HCT116 (cell line): ENCODE results near the gene SCN1B. TPM values are rescaled to one million over a fixed set of nuclear protein-coding genes. Genes with fewer than 3 reads are reported as not detected.

Source experiments
- ATAC-seq: fragments of 200-7000 bp; cut with Tn5 transposase; 2 replicates; pipeline ENCODE4 v1.9.1; 2020; ENCODE audit warnings: mild to moderate bottlenecking, moderate library complexity
- BruUV-seq: library from RNA; stranded (reverse); fragments of 400-500 nt; replicated peaks from 2 replicates; lab custom pipeline; 2021; lab: Mats Ljungman, UMichigan
- CTCF ChIA-PET: fragments of 300-600 bp; sonication (Branson Sonifier 250); formaldehyde crosslinking; loops from one replicate; lab custom pipeline; 2021; ENCODE audit warnings: antibody characterized with exemption; lab: Charles Lee
- POLR2A ChIA-PET: fragments of 300-600, 350-600 bp; sonication (Branson Sonifier 250); formaldehyde crosslinking; loops from one replicate; lab custom pipeline; 2021; ENCODE audit warnings: antibody characterized with exemption; lab: Charles Lee
- RAD21 ChIA-PET, 2 experiments: fragments of 300-600 bp; sonication (Branson Sonifier 250); formaldehyde crosslinking; loops; one replicate each; lab custom pipeline; 2023; ENCODE audit warnings: low total read pairs in 2 of 2; ENCODE audit not compliant: uncharacterized antibody in 2 of 2, unreplicated experiment in 2 of 2, low non-redundant PET in 1 of 2; lab: Charles Lee
- DNase-seq: peaks from one replicate; pipeline ENCODE4 v3.0.0-alpha.2; 2010; ENCODE audit warnings: low read depth, low spot score
- H2AFZ ChIP-seq: fragments of 200-600 bp; shearing (Covaris generic), sonication (generic); 2 replicates; pipeline ENCODE4 v1.6.1; 2017; ENCODE audit warnings: low read depth, mixed run types, mixed read lengths, antibody characterized with exemption, low read length; ENCODE audit not compliant: poor library complexity, severe bottlenecking
- H3K27ac ChIP-seq: 2 replicates; pipeline ENCODE4 v1.5.1; 2012; ENCODE audit warnings: low read depth, low read length
- H3K27me3 ChIP-seq: fragments of 200-600 bp; sonication (generic); 2 replicates; pipeline ENCODE4 v1.6.1; 2016; ENCODE audit warnings: mixed run types, low read length, mixed read lengths; ENCODE audit not compliant: insufficient read depth
- H3K36me3 ChIP-seq, 2 experiments: fragments of 200-500 bp in 1 of 2; fragments of 200-600 bp in 1 of 2; sonication (Bioruptor generic) in 1 of 2; sonication (generic) in 1 of 2; 2 replicates each; pipeline versions ENCODE4 v1.5.1 to v1.6.1; 2014 to 2016; ENCODE audit warnings: low read length in 2 of 2, inconsistent platforms in 1 of 2, mixed read lengths in 1 of 2, mixed run types in 1 of 2; ENCODE audit not compliant: insufficient read depth in 2 of 2, control insufficient read depth in 1 of 2
- H3K4me1 ChIP-seq, 2 experiments: fragments of 200-600 bp in 1 of 2; sonication (generic) in 1 of 2; 2 replicates each; pipeline versions ENCODE4 v1.5.1 to v1.6.1; 2012 to 2017; ENCODE audit warnings: low read length in 2 of 2, inconsistent platforms in 1 of 2, mild to moderate bottlenecking in 1 of 2, mixed read lengths in 1 of 2, mixed run types in 1 of 2, moderate library complexity in 1 of 2; ENCODE audit not compliant: insufficient read depth in 2 of 2, control insufficient read depth in 1 of 2
- H3K4me2 ChIP-seq: fragments of 200-600 bp; sonication (generic); 2 replicates; pipeline ENCODE4 v1.6.1; 2017; ENCODE audit warnings: mixed run types, low read length, mixed read lengths
- H3K4me3 ChIP-seq, 2 experiments: fragments of 200-600 bp in 1 of 2; sonication (generic) in 1 of 2; replicated peaks in 1 of 2; 2 replicates each; pipeline ENCODE4 v1.5.1; 2011 to 2016; ENCODE audit warnings: low read length in 2 of 2, control low read depth in 1 of 2, low read depth in 1 of 2, mild to moderate bottlenecking in 1 of 2, mixed read lengths in 1 of 2, mixed run types in 1 of 2
- H3K79me2 ChIP-seq: fragments of 200-600 bp; sonication (generic); 2 replicates; pipeline ENCODE4 v1.6.1; 2017; ENCODE audit warnings: mild to moderate bottlenecking, mixed run types, low read length, moderate library complexity, mixed read lengths; ENCODE audit not compliant: insufficient read depth
- H3K9ac ChIP-seq: fragments of 200-600 bp; sonication (generic); 2 replicates; pipeline ENCODE4 v1.6.1; 2016; ENCODE audit warnings: low read length, mixed read lengths
- H3K9me2 ChIP-seq: fragments of 200-600 bp; sonication (generic), shearing (Covaris generic); 2 replicates; pipeline ENCODE4 v1.6.1; 2017; ENCODE audit warnings: mixed run types, mild to moderate bottlenecking, moderate library complexity; ENCODE audit not compliant: insufficient read depth
- H3K9me3 ChIP-seq, 2 experiments: fragments of 200-500 bp in 1 of 2; fragments of 200-600 bp in 1 of 2; sonication (Bioruptor generic) in 1 of 2; sonication (generic) in 1 of 2; 2 replicates each; pipeline ENCODE4 v1.6.1; 2014 to 2017; ENCODE audit warnings: low read length in 2 of 2, mixed read lengths in 2 of 2, inconsistent platforms in 1 of 2, low read depth in 1 of 2, mild to moderate bottlenecking in 1 of 2, mixed run types in 1 of 2, moderate library complexity in 1 of 2; ENCODE audit not compliant: control insufficient read depth in 1 of 2, insufficient read depth in 1 of 2
- H4K20me1 ChIP-seq: fragments of 200-600 bp; sonication (generic), shearing (Covaris generic); 2 replicates; pipeline ENCODE4 v1.6.1; 2017; ENCODE audit warnings: mixed run types, mild to moderate bottlenecking, moderate library complexity; ENCODE audit not compliant: insufficient read depth
- ELF1 ChIP-seq: IDR thresholded peaks from 2 replicates; pipeline ENCODE4 v1.6.1; 2012; ENCODE audit warnings: low read depth, borderline replicate concordance
- EZH2 ChIP-seq: fragments of 200-600 bp; sonication (generic); IDR thresholded peaks from 2 replicates; pipeline ENCODE4 v1.6.1; 2017; ENCODE audit warnings: antibody characterized with exemption, mixed run types
- SRF ChIP-seq: IDR thresholded peaks from 2 replicates; pipeline ENCODE4 v1.6.1; 2012; ENCODE audit warnings: low read depth
- TCF7L2 ChIP-seq: IDR thresholded peaks from 2 replicates; pipeline ENCODE4 v1.7.0; 2011; ENCODE audit warnings: borderline replicate concordance, inconsistent platforms; ENCODE audit not compliant: insufficient read depth, insufficient read length; ENCODE audit errors: extremely low read depth
- intact Hi-C: fragments of 100-400 bp; cut with micrococcal nuclease; formaldehyde crosslinking; loops from 2 replicates; pipeline ENCODE4 v1.10.0; 2022
- total RNA-seq: library from RNA; stranded (reverse); gene quantifications from one replicate; pipeline ENCODE4 v1.2.1, GENCODE V29; 2021; ENCODE audit not compliant: unreplicated experiment

Gene SCN1B
- total RNA-seq, 1 experiment from 2014 or later = 6.6 TPM

DNA sequence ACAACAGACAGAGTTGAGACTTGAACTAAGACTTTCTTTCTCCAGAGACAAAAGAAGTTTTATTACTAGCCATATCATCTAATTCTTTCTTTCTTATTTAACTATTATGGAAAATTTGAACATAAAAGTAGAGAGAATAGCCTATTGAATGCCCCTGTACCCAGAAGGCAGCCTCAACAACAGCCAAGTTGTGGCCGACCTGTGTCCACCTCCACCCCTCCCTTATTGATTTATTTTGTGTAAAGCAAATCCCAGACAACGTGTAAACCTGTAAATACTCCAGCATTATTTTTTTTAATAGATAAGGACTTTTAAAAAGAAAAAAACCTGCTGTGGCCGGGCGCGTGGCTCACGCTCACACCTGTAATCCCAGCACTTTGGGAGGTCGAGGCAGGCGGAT, 59.3 kb downstream of the SCN1B start:
- no peaks in the 10 kb centered on the region for H3K9me2 ChIP-seq
- DNase-seq = no peak
- H2AFZ ChIP-seq = no peak overlapping the region
- intact Hi-C loops = no loop called here
- no peak overlapping the region for H3K27ac ChIP-seq
- no peaks in the 10 kb centered on the region for H3K36me3 ChIP-seq
- H3K4me1 ChIP-seq = peaks cover 0 to 17% of the 10 kb centered on the region in 2 experiments; a peak in 2 of 4 replicates
- no peak overlapping the region for H3K4me2 ChIP-seq
- TF ChIP-seq SRF (no peak), TCF7L2 (no peak), ELF1 (no peak), EZH2 (no peak)
- CTCF ChIA-PET = interaction anchor here (1.0 kb wide), 1 partner anchor 9 kb away, joined by 3 read pairs; no protein-coding TSS in a partner anchor
- BruUV-seq = no TSS peak
- no peaks in the 10 kb centered on the region for H3K27me3 ChIP-seq
- no peak overlapping the region for H3K4me3 ChIP-seq
- POLR2A ChIA-PET = no interaction called here
- no peak for ATAC-seq
- H4K20me1 ChIP-seq = no peaks in the 10 kb centered on the region
- H3K9ac ChIP-seq = no peak overlapping the region
- RAD21 ChIA-PET = no interaction called here
- no peaks in the 10 kb centered on the region for H3K9me3 ChIP-seq
- H3K79me2 ChIP-seq = no peaks in the 10 kb centered on the region

Other genes with a start within 250 kb of the SCN1B start
- 4.1 TPM for gene ZNF30, start 103.6 kb upstream of the SCN1B start, total RNA-seq
- 3.6 TPM for gene ZNF792, start 66.2 kb upstream of the SCN1B start, total RNA-seq
- gene GRAMD1A, start 30.1 kb upstream of the SCN1B start, total RNA-seq = 75.4 TPM
- gene HPN, start 11.3 kb downstream of the SCN1B start, total RNA-seq = 0.32 TPM
- 17.4 TPM for gene FXYD3, start 85.4 kb downstream of the SCN1B start, total RNA-seq
- gene LGI4, start 104.6 kb downstream of the SCN1B start, total RNA-seq = 0.32 TPM
- gene FXYD1, start 108.4 kb downstream of the SCN1B start, total RNA-seq = 7.8 TPM
- gene FXYD7, start 112.8 kb downstream of the SCN1B start, total RNA-seq = 0.71 TPM
- 123 TPM for gene FXYD5, start 124.3 kb downstream of the SCN1B start, total RNA-seq
- gene FAM187B, start 198.3 kb downstream of the SCN1B start, total RNA-seq = not detected
- gene LSR, start 218.5 kb downstream of the SCN1B start, total RNA-seq = 211 TPM
- gene USF2, start 238.5 kb downstream of the SCN1B start, total RNA-seq = 98.4 TPM